ENCODE measurements around the gene POU6F2. TPM values are rescaled to one million over a fixed set of nuclear protein-coding genes. Genes with fewer than 3 reads are reported as not detected.

Gene POU6F2
- total RNA-seq, 2 experiments from 2014 or later, result not detected

DNA sequence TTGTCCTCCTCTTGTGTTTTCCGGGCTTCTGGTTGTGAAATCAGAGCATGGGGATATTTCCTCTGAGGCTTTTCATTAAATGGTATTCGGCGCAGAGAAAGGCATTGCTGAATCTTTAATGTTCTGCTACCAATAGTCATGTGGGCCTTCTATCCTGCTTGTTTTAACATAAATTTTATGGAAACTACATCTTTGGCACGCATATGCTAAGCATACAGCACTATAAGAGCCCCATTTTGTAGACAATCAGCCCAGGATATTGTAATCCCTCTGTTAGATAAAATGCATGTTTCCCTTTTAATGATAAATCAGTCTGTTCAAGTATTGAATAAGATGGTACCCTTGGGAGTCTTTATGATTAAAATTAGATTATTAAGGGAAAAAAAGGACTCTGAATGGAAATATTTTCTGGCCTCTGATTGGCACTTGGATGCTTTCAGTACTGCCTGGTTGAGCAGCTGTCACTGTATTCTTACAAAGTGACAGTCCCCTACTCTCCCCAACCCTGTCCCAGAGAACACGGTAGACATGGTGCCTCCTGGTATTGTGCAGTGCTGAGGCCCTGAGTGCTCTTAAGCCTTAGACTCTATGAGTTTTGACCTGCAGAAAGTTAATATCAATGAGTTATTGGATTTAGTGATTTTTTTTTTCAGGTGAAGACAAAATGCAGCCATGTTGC is 256.3 kb downstream of the POU6F2 start:
- POLR2A ChIA-PET, result no interaction called here
- CTCF ChIA-PET, result no interaction called here

DNA sequence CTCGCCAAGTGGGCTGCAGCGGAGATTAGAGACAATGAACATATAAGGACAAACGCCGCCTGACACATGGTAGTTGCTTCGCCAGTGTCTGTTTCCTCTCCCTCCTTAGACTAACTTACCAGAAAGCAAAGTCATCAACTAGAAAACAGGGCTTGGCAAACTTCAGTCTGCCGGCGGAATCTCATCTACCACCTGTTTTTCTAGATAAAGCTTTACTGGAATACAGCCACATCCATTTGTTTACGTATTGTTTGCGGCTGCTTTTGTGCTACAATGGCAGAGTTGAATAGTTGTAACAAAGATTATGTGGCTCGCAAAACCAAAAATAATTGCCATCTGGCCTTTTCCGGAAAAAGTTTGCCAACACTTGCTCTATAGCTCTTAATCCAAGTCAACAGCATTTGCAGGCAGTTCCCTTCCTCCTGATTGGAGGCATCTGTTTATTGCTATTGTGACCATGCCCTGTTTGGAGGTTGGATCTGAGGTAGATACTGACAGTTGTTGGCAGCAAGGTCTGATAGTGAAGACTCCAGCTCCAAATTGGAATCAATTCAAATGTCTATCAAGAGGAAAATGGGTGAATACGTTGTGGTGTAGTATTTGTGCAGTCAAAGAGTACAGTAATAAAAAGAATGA is 260.6 kb downstream of the POU6F2 start:
- POLR2A ChIA-PET, result no interaction called here
- CTCF ChIA-PET, result no interaction called here

DNA sequence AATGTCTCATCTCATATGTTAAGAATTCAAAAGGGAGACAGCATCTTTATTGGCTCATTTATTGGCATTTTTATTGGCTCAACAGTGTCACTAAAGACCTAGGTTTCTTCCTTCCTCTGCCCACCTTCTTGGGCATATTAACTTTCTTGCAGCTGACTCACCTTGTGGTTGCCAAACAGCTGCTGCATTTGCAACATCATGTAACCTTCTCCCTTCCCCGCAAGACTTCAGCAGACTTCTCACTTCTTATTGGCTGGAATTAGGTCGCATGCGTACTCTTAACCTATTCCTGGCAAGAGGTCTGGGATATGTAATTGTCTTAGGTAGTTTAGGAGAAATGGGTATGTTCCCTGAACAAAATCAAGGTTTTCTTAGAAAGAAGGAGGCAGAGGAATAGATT is 263.2 kb downstream of the POU6F2 start:
- CTCF ChIA-PET, result no interaction called here
- POLR2A ChIA-PET, result no interaction called here

DNA sequence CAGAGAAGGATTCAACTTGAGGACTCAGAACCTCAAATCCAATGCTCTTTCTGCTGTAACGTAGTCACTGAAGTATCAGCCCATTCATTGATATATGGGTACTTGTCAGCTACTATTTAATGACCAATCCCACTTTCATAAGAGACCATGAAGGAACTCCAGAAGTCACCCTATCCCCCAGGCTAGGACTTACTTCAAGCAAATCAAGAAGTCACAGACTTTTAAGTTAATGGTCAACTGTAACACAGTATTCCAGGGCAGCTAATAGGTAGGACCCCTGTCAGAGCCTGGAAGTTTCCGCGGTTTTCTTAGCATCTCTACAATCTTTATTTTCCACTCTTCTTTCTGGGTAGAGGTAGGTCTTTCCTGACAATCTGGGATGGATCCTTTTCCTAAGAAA is 269.9 kb downstream of the POU6F2 start:
- ChIA-PET POLR2A (no interaction called here), CTCF (no interaction called here)

DNA sequence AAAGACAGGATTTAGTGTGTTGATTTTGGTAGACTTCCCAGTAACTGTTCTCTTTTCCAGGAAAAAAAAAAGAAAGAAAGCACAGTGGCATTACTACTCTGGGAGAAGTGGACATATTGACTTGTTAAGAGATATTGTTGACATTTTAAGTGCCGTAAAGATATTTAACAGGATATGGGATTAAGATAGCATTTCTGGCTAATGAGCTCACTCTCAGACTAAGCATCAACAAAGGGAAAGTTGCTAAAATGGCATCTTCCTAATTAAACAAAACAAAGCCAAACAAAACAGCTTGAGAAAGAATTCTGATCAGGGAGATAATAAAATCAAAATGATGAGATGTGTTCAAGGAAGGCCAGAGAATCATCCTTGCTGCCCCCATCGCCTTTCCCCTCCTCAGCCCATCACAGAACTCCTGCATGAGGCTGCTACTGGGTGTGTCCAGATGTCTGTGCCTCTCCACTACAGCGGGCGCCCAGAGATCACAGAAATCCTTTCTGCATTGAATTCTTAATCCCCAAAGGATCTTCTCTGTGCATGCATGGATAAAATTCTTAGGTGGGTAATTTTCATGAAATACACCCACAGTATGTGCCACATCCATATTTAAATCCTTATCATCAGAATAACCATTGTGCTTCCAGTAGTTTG is 270.5 kb downstream of the POU6F2 start:
- CTCF ChIA-PET, result no interaction called here
- POLR2A ChIA-PET, result no interaction called here

DNA sequence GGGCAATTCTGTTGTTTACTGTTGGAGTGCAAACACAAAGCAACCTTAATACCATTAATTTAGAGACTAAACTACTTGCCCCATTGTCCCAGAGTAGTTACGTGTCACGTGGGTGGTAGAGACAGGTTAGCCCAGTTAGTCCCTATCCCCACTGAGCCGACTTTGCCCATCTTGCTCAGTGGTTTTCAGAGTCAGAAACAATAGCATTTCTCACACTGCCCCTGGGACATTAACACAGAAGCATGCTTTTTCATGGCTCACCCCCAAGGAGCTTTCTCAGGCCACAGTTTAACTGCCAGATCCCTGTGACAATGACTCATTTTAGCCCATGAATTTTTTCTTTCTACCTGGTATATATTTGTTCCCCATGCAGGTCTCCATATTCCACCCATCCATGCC is 271.0 kb downstream of the POU6F2 start:
- CTCF ChIA-PET, result no interaction called here
- POLR2A ChIA-PET, result no interaction called here

DNA sequence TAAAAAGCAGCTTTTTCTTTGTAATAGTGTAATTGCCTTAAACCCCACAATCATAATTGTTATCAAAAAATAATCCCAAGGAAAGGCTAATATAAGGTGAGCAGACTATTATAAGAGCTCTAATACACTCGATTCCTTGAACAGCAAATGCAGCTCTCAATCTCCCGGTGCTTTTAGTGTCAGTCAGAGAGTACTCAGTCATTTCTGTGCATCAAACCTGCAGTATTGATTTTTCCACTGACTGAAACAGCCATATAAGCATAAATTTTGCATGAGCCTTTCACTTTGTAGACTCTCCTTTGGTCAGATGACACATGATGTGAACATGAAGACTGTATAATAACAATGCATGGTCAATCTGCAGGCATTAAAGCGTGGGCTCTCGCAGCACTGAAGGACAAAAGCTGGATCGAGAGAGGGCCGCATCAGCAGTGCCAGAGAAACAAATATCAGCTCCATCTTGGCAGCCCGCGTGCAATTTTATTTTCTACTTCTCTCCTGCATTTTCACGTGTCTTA is 272.0 kb downstream of the POU6F2 start:
- CTCF ChIA-PET, result no interaction called here
- POLR2A ChIA-PET, result no interaction called here

DNA sequence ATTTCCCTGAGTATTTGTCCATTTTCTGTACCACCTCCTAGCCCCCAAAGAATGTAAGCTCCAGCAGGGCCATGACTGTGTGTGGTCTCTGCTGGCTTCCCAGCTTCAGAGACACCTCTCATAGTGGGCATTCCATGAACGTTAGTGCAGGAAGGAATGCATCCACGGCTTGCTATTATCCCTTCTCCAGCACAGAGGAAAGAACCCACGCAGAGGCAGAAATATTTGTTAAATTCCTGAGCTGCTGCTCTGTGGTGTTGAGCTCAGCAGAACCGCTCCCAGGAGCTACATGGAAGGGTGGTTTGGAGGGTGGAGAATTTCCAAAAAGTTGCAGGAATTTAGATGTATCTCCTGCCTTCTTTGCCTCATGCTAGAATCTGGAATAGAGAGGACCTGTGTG is 275.2 kb downstream of the POU6F2 start:
- POLR2A ChIA-PET, result no interaction called here

DNA sequence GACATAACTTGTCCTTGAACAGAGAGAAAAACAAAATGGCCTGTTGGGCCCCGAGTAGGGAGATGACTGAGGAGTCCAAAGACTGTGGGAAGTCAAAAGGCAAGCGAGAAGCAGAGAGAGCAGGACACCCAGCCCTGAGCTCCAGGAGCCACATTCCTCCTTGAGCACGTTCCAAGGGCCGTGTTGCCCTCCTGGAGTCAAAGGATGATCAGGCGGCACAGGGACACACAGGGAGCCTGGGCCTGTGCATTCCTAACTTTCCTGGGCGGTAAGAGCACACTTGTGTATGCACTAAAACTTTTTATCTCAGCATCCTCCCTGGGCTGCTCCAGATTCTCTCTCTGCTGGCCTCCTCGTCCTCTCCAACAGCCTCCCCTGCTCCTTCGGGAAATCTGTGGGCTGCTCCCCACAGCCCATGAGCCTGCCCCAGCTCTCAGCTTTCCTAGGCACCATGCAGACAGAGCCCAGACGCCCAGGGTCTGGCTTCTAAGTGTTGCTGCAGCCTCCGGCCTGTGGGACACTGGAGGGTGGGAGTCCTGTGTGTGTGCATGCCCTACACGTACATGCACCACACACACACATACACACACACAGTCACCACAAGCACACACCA is 281.8 kb downstream of the POU6F2 start:
- ChIA-PET POLR2A (no interaction called here), CTCF (no interaction called here)

More for the DNA sequence above, 275.2 kb downstream of the POU6F2 start:
- CTCF ChIA-PET, result no interaction called here

DNA sequence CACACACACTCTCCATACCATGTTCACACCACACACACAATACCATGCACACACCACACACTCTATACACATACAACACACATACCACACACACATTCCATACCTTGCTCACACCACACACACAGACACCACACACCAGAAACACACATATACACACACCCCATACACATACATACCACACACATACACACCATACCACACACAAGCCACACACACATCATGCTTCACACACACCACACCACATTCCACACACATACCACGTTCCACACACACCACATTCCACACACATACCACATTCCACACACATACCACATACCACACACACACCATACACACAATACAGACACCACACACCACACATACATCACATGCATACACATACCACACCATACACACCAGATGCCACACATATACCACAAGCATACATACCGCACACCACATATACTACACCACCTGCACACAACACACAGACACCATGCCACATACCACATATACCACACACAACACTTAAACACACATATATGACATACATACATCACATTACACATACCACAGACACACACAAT is 282.7 kb downstream of the POU6F2 start:
- POLR2A ChIA-PET, result no interaction called here
- CTCF ChIA-PET, result no interaction called here

DNA sequence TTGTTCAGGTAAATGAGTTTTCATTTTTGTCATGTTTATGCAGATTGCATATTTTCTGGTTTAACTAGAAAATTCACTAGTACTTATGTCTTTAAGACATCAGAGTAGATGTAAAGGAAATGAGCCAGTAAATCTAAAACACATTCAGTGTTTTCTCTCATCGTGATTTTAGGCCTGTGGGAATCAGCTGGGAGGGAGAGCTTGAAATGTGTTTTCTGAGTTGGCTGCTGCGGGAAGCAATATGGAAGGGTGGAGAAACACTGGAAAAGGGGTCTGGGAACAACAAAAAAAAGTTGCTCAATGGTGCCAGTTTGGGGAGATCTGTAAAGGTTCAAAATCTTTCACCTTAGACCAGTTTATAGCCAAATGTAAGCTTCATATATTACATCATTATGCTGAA is 284.1 kb downstream of the POU6F2 start:
- ChIA-PET POLR2A (no interaction called here), CTCF (no interaction called here)

DNA sequence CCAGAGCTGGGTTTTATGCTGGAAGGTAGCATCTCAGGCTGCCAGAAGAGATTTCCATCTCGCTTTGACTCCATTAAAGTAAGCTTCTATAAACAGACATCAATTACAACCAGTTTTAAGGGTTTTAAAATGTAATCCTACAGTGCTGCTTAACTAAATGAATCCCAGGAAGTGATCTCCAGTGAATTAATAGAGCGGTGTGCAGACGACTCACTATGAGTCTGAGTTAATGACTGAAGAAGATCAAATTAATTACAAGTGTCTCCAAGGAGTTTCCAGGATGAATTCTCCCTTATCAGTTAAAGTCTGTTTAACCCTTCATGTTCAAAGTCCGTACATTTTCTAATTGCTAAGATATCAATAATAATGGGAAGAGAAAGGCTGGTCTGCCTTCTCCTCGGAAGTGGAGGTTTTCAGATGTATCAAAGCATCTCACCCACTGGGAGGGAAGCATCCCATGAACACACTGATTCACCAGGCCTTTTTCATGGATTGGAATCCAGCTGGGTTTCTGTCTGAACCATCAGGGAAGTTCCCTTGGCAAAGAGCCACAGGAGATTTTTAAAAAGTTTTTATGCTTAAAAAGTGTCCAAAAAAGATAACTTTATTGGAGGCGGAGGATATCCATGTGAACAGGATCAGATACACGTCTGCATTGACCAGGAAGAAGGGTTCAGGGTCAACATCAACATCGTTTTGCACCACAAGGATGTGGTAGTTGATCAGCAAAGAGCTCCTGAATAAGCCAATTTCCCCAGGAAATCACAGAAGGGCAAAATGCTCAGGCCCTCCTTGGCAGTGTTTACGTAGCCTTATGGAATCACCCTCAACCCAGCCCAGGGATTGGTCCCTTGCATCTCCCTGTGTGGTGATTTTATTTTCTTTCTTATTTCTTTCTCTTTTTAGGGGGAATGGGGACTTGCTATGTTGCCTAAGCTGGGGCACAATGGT is 288.2 kb downstream of the POU6F2 start:
- POLR2A ChIA-PET, result no interaction called here
- CTCF ChIA-PET, result no interaction called here

DNA sequence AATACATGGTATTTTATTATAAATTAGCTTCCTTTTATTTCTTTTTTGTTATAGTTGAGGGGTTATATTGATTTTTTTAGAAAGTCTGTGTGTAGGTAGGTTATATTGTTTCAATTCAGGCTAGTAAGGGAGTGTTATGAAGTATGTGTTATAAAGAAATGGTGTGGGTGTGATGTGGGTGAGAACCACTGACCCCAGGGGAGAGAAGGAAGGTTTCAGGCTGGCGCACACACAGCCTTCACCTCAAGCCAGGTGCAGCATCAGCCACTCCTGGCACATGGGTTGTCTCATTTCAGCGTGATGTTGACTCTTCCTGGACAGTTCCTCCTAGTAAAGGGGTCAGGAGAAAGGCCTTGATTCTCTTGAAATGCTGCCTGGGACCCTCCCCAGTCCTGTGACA is 291.3 kb downstream of the POU6F2 start:
- CTCF ChIA-PET, result no interaction called here
- POLR2A ChIA-PET, result no interaction called here

DNA sequence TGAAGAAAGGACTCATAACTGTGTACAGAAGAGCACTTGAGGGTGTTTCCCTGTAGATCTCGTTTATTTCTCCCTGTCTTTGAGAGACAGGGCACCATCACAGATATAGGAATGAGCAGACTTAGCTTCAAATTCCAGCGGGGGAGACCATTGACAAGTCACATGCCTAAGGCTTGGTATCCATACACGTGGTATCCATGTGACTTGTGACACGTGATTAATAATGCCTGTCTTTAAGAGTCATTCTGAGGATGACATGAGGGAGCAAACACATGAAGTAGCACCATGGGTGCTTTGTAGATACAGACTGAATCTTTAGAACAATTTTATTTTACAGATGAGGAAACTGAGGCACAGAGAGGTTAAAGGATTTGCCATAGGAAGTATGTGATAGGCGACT is 292.3 kb downstream of the POU6F2 start:
- POLR2A ChIA-PET, result no interaction called here
- CTCF ChIA-PET, result no interaction called here

DNA sequence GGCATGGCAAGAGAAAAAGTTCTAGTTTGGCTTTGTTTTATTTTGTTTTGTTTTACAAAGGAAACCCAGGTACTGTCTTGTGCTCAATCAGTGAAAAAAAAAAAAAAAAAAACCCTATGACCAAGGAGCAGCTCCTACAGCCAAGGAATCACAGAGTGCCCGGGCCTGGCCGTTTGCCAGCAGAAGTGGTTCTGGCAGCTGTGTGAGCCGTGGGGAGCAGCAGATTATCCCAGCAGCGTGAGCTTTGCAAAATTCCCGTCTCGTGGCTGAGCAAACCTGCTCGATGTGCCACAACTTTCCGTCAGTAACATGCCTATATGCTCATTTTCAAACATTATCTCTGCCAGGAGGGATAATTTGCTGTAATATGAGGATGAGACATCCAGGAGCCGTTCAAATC is 293.7 kb downstream of the POU6F2 start:
- ChIA-PET POLR2A (no interaction called here), CTCF (no interaction called here)

DNA sequence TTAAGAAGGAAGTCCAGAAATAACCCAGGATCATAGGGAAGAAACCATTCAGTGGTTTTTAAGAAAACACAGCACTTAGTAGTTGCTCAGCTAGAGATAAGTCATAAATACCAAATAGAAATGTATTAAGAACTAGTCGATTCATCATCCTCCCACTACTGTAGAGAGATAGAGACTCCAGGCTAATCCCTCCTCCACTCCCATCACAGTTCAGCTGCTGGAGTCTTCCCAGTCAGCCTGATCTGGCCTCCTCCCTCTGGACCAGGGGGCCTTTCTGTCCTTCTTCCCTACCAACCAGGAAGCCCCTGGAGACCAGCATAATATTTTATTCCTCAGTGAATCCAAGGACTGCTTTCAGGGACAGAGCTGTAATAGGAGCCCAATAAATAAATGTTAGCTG is 294.4 kb downstream of the POU6F2 start:
- ChIA-PET POLR2A (no interaction called here), CTCF (no interaction called here)

DNA sequence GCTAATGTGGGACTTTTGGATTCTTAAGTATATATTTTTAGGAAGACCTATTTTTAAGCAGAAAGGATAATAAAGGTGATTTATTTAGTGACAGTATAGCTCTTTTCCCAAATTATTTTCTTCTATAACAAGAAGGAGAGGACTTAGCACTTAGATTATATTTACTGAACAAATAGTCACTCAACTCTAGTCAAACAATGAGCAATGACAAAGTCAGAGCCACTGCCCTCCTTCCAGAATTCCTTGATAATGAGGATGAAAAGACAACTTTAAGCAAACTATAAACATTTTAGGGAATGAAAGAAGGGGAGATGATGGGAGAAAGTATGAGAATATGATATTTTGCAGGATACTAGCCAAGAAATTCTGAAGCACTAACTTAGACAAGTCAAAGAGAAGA is 295.0 kb downstream of the POU6F2 start:
- ChIA-PET POLR2A (no interaction called here), CTCF (no interaction called here)

DNA sequence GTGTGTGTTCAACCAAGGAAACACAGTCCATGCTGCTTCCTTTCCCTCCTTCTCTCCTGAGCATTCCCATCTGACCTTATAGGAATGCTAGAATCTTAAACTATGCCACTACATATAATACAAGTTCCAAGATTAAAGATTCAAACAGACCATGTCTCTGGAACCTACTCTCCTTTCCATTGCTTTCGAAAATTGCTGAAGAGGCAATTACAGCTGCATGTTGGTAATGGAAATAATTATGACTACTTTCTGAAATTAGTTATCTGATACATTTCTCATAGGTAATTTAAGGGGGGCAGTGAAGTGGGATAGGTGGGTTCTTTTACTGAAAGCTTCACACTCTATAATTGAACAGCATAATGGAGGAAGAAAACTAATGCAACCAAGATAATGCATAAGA is 302.6 kb downstream of the POU6F2 start:
- ChIA-PET POLR2A (no interaction called here), CTCF (no interaction called here)

DNA sequence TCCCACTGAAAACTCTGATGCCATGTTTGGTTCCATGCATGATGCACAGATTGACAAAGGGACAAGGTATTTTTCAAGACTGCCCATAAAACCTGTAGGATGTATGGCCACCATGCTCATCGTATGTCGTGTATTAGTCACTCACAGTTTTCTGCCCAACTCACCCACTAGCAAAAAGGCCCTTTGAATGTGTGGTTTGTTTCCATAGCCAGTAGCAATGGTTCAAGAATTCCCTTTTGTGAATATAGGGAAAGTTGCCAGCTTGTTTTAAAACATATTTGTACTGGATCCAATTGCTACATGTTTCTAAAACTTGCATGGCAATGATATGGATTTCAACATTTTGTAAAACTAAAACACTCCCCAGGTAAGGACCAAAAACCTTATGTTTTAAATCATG is 307.5 kb downstream of the POU6F2 start:
- POLR2A ChIA-PET, result no interaction called here
- CTCF ChIA-PET, result no interaction called here

DNA sequence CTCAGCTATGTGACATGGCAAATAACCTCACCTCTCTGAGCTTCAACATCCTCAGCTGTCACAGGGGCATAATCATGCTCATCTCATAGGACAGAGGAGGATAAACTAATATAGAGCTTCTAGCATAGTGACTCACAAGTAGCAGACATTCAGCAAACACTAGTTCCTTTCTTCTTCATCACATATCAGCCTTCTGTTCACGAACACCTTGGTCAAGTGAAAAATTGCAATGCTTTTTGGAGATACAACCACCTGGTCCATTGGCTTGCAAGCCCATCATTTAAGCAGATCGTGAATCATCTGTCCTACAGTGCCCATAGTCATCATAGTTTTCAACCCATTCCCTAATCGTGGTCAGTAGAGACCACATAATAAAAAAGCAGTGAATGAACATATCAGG is 310.6 kb downstream of the POU6F2 start:
- ChIA-PET CTCF (no interaction called here), POLR2A (no interaction called here)
